C1 segment of cervical spinal cord (tissue), 14 donors: ENCODE results near the gene EFHD2.
"Not testable (repeated sequence)": the region's sequence is repeated elsewhere in the genome, so short reads cannot be mapped to it uniquely, and the experiment has no call there.

Source experiments
- DNase-seq, 14 donors: peaks; one replicate each; lab custom pipeline; 2025; lab: John Stamatoyannopoulos, UW

The EFHD2 gene

DNA sequence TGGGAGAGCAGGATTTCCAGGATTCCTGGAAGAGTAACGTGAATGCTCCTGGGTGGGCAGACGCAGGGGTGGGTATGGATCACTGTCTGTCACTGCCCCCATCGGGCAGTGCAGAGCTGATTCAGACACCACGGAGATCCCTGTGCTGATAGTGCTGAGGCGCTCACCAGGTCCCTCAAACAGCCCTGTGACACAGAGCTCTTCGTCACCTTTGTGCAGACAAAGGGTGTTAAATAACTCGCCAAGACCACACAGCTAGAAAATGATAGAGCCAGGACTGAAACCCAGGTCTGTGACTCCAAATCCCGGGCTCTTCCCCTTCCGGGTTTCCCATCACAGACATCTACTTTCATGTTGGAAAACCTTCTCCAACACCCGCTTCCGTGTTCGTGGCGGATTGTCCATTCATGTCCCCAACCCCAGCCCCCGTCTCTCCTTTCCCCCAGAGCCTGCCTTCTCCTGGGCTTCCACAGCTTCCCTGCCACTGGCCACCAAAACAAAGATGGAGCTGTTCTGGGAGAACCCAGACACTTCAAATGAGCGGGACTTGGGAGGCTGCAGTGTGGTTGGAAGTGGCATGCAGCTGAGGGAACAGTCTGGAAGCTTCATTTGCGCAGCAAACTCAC lies 2.6 kb downstream of the EFHD2 start:
- DNase-seq = peak in 1 of 14 donors; percentile 43

DNA sequence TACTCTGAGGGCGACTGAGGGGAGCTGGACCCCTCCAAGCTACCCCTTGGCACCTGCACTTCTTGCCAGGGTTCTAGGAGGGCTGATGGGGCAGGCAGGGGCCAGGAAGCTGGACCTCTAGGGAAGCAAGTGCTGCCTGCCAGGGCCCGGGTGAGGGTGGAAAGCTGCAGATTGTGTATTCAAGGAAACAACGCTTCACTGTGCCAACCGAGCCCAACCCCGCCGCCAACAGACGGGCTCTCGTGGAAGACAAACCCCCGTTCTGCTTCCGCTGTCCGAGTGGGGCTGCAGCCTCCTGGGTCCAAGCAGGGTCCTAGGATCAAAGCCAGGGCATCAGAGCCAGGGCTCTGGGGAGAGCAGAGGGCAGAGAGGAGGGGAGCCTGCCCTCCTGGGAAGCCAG lies 3.2 kb downstream of the EFHD2 start:
- DNase-seq = peak in 6 of 14 donors; percentile 19 to 49 (median 39)

DNA sequence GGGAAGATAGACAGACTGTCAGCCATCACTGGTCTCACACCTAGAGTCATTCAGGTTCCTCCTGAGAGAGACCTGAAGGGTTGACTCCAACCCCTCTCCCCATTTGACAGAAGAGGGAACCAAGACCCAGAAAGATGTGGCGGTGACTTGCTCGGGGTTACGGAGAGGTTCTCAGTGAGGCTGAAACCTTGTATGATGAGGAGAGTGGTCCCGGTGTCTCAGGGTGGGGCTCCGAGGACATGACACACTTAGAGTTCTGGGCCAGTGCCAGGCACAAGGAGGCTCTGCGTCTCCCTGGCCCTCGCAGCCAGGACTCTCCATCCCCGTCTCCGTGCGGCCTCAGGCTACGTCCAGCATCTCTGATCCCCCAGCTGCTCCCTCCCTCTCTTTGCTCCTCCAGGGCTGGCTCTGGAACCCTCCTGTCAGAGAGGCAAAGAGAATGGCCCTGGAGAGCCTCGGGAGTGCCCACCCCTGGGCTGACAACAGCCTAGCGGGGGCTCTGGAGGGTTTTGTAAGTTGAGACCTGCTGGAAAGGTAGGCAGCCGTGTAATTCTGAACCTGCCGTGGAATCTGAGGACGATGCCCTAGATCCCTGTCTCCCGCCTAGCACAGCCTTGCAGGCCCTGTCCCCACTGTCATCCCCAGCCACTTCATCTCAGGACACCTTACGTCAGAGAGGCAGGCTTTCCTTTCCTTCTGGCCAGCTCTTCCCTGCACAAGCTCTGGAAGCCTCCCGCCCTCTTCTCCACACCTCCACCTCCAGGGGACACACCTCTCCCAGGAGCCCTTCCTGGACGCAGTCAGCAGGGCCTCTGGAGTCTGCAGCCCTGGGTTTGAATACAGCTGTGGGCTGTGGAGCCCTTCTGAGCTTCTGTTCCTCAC lies 4.1 kb downstream of the EFHD2 start:
- no peak for DNase-seq

DNA sequence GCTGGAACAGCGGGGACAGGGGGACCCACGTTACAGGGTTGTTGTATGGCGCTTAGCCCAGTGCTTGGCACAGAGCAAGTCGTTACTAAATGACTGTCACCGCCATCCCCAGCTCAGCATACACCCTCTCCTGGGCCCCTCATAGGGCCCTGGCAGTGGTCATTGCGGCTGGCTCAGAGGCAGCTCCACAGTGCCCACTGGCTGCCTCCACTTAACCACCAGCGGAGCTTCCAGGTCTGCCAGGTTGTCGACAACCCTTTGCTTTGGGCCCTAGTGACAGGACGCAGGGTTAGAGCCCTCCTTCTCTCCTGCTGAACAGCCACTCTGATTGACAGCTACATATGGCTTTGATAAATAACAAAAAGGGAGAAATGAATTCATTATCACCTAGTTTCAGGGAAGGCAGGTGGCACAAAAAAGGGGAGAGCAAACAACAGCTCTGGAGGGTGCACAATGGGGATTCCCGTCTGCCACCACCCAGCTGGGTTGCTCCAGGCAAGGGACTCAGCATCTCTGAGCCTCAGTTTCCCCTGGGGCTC lies 4.8 kb downstream of the EFHD2 start:
- no peak for DNase-seq

DNA sequence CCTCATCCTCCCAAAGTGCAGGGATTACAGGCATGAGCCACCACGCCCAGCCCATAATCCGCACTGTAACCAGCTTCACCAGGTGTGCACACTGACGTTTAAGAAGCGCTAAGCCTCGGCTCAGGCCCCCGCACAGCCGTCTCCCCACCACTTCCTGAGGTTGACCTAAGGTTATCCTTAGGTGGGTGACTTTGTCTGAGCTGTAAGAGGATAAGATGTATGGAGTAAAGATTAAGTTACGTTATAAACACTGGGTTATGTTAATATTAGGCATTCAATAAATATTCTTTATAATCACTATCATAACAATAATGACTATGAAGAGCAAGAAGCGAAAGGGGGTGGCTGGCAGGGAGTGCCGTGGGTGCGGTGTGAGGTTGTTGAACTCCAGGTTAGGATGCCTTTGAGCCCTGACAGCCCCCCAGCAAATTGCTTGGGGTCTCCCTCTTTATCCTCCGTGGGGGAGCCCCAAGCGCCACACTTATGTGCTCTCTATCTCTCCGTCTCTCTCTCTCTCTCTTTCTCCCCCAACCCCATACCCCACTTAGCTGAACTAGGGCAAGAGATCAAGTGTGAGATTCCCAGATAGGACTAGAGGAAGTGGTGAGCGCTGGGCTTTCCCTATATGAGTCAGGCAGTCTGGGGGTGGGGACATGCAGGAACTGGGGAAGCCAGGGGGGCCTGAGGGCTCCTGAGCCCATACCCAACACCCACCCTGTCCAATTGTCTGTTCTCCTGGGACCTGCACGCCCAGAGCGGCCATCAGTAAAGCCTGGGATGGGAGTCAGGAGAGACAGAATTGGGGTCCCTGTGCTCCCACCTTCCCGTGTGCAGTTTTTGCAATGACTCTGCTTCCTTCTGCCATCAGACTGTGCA lies 7.6 kb downstream of the EFHD2 start:
- DNase-seq = peak in 8 of 14 donors; percentile 8 to 31 (median 18)

DNA sequence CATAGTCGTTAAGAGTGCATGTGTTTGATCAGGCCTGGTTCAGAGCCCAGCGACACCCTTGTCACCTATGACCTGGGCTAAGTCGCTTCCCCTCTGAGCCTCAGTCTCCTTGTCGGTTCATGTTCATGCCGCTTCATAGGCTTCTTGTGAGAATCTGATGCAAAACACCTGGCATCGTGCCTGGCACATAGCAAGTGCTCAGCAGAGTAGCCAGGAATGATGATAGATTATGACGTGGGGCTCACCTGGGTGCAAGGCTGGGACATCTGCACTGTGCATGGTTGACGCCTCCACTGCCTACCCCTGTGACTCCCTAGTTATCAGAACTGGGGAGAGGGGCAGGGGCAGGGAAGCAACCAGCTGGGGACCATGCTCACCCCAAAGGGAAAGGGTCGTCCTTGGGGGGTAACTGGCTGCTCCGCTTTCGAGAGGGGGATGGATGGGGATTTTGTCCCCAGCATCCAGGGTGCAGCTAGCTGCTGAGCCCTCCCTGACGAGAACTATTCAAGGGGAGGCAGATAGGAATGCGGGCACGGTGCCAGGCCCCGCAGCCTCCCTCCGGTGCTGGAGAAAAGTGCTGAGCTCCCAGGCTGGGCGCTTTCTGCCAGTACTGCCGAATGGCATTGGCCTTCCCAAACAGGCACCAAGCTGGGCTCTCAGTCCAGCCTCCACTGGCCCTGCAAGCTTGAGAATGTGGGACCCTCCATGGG lies 9.3 kb downstream of the EFHD2 start:
- no peak for DNase-seq

DNA sequence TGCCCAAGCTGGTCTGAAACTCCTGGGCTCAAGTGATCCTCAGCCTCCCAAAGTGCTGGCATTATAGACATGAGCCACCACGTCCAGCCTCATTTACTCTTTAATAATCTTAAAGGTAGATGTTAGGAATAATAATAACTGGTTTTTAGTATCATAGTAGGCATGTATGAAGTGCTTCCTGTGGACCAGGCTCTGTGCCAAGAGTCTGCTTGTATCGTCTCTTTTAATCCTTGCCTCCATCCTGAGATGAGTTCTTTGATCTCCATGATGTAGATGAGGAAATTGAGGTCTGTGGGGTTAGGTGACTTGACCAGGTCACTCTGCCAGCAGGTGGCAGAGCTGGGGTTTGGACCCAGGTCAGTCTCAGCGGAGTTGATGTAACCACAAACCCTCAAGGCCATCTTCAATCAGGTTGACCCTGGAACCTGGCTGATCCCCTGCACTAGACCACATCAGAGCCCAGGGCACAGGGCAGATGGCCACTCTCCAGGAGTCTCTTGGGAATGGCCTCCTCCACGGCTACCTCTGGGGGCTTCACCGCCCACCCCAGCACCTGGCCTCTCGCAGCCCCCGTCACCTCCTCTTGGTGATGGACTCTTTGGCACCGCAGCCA lies 11.3 kb downstream of the EFHD2 start:
- no peak for DNase-seq

DNA sequence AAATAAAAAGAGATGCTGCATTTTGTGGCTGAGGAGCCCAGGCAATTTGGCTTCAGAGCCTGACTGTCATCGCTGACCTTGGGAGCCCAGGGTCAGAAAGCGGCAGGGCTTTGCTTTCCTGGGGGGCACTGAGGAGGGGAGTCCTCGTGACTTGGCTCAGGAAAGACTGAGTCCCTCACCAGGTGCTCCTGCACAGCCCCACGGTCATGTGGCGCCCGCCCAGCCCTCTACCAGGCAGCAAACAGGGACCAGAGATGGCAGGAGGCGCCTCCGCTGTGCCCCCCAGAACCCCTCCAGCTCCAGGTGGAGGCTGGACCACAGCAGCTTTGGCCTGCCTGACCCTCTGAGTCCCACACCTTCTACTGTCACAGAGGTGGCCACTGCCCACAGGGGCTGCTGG lies 13.2 kb downstream of the EFHD2 start:
- no peak for DNase-seq

DNA sequence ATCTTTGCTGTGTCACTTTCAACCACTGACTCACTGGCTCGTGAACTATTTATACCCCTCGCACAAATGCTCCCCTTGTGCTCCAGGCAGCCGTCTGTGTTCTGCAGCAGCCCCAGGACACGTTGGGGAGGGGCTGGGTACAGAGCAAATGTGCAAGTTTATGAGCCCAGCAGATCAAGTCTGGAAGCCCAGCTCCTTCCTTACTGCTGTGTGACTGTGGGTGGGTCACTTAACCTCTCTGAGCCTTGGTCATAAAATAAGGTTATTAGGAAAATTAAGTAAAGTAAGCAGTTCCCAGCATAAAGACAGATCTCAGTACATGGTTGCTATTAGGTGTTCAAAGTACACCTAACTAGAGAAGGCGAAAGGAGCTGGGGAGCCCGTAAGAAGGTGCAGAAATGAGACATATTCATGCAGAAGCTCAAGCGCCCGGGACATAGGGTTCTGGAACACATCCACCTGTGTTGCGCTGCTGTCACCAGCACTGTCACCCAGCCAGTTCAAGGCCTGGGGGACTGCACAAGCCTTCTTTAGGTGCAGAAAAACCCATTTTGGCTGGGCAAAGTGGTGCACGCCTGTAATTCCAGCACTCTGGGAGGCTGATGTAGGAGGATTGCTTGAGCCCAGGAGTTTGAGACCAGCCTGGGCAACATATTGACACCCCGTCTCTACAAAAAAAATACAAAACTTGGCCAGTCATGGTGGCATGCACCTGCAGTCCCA lies 13.8 kb downstream of the EFHD2 start:
- no peak for DNase-seq

DNA sequence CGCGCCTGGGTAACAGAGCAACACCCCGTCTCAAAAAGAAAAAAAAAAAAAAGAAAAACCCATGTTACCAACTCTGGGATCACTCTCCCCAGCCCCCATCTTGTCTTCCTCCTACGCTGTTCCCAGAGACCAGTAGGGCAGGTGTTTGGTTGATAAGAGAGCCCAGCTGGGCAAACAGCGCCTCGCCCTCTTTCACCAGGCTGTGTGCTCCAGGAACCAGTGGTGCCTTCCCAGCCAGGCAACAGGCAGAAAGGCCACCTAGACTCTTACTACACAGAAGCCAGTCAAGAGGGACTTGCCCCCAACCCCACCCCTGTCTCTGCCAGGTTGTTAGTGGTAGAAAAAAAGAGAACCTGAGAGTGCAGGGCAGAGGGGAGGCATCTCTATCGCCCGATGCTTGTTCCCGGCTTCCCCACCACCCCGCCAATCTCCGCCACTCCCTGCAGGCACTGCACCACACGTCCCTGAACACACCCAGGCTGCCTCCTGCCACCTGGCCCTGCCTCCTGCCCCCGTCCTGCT lies 14.5 kb downstream of the EFHD2 start:
- no peak for DNase-seq

DNA sequence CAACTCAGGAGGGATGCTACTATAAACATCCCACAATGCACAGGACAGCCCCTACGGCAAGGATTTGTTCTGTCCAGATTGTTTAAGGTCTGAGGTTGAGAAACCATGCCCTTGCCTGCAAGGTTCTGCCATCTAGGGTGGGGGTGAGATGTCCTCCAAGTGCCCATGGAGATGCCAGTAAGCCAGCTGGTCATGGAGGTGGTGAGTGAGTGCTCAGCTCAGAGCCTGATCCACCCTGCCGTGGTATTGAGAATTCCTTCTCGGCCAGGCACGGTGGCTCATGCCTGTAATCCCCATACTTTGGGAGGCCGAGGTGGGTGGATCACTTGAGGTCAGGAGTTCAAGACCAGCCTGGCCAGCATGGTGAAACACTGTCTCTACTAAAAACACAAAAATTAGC lies 15.3 kb downstream of the EFHD2 start:
- DNase-seq = no peak

DNA sequence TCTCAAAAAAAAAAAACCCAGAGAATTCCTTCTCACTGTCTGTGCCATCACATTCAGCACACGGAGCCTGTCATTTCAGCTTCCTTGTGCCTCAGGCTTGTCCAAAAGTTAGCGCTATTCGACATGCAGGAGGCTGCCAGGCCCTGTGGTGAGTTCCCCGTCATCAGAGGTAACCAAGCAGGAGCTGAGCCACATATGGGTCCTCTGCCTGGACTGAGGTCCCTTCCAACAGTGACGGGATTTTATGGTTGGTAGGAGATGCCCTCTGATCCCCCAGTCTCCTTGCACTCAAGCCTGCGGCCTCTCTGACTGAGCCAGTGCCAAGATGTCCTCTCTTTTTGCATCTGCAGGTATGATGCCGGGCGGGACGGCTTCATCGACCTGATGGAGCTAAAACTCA lies 15.8 kb downstream of the EFHD2 start:
- DNase-seq = no peak

DNA sequence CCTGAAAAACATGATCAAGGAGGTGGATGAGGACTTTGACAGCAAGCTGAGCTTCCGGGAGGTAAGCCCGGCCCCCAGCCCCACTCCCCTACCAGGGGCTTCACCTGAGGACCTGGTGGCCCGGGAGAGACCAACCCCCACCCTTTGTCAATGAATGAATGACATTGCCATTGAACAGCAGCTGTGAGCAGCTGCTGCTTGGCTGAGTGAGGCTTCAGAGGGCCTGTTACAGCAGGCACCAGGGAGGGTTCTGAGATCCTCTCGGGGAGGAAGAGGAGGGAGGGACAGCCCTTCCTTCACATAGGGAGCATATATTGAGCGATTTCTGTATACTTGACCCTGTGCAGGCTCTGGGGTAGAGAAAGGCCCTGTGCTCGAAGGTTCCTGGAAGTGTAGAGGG lies 16.3 kb downstream of the EFHD2 start:
- DNase-seq = no peak

DNA sequence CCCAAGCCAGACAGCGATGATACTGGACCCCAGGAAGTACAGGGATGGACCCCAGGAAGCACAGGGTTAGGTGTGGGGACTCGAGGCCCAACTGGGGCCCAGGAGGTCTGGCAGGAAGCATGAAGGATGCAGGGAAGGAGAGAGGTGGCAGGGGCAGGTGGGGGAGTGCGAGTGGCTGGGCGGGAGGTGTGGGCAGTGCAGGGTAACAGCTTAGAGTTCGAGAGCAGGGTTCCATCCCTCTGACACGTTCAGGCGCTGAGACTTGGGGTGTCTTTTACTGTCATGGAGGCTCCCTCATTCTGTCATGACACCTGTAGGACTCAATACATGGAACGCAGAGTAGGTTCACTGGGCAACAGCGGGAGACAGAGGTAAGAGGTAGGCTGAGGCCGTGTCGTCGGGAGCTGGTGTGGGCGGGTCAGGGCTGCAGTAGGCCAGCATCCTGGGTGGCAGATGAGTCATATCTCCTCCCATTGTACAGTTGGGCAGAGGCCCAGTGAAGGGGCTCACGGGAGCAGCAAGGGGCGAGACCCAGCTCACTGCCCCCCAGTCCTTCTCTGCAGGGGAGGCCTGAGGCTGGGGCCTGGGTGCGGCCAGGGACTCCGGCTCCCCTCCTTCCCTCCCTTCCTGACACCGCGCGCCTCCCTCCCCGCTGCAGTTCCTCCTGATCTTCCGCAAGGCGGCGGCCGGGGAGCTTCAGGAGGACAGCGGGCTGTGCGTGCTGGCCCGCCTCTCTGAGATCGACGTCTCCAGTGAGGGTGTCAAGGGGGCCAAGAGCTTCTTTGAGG lies 17.0 kb downstream of the EFHD2 start:
- DNase-seq = no peak

DNA sequence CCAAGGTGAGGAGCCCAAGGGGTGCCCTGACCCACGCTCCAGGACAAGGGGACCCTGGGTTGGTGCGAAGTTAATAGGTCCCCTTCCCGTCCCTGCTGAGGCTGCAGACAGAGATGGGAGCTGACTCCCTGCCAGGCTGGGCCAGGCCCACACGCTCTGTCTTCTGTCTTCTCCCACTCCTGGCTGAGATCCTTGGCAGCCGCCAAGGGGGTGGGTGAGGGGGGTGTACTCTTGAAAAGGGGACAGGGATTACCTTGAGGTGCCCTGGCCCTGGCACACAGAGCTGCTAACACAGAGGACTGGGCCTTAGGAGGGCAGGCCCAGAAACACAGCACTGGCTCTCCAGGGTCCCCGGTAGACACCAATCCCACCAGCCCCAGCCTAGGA lies 17.6 kb downstream of the EFHD2 start:
- no peak for DNase-seq

DNA sequence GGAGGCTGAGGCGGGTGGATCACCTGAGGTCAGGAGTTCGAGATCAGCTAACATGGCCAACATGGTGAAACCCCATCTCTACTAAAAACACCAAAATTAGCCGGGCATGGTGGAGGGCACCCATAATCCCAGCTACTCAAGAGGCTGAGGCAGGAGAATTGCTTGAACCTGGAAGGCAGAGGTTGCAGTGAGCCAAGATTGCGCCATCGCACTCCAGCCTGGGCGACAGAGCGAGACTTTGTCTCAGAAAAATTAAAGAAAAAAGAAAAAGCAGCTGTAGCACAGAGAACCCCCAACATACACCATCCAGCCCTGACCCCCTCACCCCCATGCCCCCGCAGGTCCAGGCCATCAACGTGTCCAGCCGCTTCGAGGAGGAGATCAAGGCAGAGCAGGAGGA lies 18.6 kb downstream of the EFHD2 start:
- not testable (repeated sequence) for DNase-seq

DNA sequence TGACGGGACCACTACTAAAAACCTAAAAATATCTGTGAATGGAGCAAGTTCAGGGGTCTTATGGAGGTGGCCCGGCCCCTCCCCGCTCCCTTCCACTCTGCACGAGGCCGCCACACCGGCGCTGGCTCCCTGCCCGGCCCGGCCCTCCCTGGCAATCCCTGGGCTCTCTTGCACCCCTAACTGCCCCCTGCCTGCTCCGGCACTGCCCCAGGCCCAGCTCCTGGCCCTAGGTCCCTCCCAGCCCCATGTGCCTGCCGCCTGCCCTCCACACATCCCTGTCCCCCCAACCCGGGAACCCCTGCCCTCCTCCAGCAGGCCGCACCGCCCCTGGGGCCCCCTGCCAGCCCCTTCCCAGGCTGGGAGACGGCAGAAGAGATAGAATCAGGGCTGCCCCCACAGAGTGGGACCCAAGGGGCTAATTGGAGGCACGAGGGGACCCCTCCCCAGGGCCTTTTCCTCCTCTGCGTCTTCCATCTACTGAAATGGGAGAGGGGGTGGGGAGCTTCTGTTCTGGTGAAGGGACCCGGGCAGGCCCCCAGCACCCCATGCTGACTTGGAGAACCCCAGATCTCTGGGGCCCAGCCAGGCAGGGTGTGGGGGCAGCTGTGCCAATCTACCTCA lies 19.2 kb downstream of the EFHD2 start:
- no peak for DNase-seq

DNA sequence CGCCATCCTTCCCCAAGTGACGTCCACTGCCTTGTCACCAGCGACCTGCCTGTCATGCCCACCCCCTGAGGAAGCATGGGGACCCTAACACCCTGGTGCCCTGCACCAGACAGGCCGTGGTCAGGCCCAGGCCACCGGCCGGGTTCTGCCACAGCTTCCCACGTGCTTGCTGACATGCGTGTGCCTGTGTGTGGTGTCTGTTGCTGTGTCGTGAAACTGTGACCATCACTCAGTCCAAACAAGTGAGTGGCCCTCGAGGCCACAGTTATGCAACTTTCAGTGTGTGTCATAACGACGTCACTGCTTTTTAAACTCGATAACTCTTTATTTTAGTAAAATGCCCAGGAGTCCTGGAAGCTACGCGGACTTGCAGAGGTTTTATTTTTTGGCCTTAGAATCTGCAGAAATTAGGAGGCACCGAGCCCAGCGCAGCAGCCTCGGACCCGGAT lies 20.0 kb downstream of the EFHD2 start:
- DNase-seq = no peak
